Right lobe of liver (tissue), 4 donors: ENCODE measurements around the gene EPN1.

Experiments used
- POLR2A ChIP-seq: fragments of 450-650 bp; IDR thresholded peaks from one replicate; pipeline ENCODE4 v1.6.1; 2017; ENCODE audit warnings: antibody characterized with exemption, mild to moderate bottlenecking
- TF ChIP-seq, protein P1 (sequence below), 4 donors: fragments of 200-600 bp in 3 of 4; fragments of 450-650 bp in 1 of 4; IDR thresholded peaks; one replicate each; pipeline versions ENCODE4 v1.5.1 to v1.8.0; 2016 to 2022; ENCODE audit warnings: antibody characterized with exemption in 4 of 4, mild to moderate bottlenecking in 2 of 4
- donor health status: DM: no; HTN: no; CAD: no.
- donor health status: DM: no; HTN: no; CAD: no.
- donor health status: DM: no; HTN: yes; CAD: no.

DNA sequence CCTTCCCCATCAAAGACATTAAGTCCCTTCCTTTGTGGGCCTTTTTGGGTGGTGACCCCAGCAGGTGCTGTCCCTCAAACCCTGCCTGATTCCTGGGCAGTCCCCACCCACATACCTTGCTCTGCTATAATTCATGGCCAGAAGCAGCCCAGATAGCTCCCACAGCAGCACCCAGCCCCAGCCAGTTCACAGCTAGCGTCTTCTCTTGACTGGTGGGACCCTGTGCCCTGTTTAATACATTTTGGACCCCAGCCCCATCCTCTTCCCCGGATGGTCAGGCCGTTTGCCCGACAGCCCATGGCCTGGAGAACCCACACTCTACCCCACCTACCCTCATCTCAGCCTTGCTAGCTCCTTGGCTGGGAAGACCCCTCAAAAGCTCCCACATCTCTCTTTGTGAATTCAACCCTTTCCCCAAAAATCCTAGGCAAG, 24.9 kb upstream of the EPN1 start:
- no peak for TF ChIP-seq POLR2A
- TF ChIP-seq, protein P1, sequence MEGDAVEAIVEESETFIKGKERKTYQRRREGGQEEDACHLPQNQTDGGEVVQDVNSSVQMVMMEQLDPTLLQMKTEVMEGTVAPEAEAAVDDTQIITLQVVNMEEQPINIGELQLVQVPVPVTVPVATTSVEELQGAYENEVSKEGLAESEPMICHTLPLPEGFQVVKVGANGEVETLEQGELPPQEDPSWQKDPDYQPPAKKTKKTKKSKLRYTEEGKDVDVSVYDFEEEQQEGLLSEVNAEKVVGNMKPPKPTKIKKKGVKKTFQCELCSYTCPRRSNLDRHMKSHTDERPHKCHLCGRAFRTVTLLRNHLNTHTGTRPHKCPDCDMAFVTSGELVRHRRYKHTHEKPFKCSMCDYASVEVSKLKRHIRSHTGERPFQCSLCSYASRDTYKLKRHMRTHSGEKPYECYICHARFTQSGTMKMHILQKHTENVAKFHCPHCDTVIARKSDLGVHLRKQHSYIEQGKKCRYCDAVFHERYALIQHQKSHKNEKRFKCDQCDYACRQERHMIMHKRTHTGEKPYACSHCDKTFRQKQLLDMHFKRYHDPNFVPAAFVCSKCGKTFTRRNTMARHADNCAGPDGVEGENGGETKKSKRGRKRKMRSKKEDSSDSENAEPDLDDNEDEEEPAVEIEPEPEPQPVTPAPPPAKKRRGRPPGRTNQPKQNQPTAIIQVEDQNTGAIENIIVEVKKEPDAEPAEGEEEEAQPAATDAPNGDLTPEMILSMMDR (IDR thresholded peaks at IDR 0.05) = no peak
